Ovary (tissue), 9 donors: Measurements from ENCODE around the gene DGKI. TPM values are rescaled to one million over a fixed set of nuclear protein-coding genes. Genes with fewer than 3 reads are reported as not detected.

Source experiments
- DNase-seq, 5 donors: peaks; one replicate each; pipeline ENCODE4 v3.0.0-alpha.2; 2019 to 2020
- H3K27ac ChIP-seq, 2 donors: fragments of 200-600 bp; one replicate each; pipeline versions ENCODE4 v1.5.1 to v1.8.0; 2019 to 2022
- H3K27me3 ChIP-seq: fragments of 200-600 bp; one replicate; pipeline ENCODE4 v1.8.0; 2022
- H3K36me3 ChIP-seq: fragments of 200-600 bp; sonication (generic); one replicate; pipeline ENCODE4 v1.5.1; 2019
- H3K4me1 ChIP-seq: one replicate; pipeline ENCODE4 v1.8.1; 2013; ENCODE audit warnings: mild to moderate bottlenecking, moderate library complexity; ENCODE audit not compliant: insufficient read depth
- H3K4me3 ChIP-seq: fragments of 200-600 bp; sonication (generic); one replicate; pipeline ENCODE4 v1.5.1; 2017
- H3K9me3 ChIP-seq, 2 donors: fragments of 200-600 bp in 1 of 2; sonication (generic) in 1 of 2; one replicate each; pipeline versions ENCODE4 v1.5.1 to v1.8.1; 2013 to 2019; ENCODE audit warnings: mild to moderate bottlenecking in 1 of 2, moderate library complexity in 1 of 2
- EP300 ChIP-seq: sonication (generic); formaldehyde crosslinking; IDR thresholded peaks from one replicate; pipeline ENCODE4 v1.6.1; 2017; ENCODE audit warnings: antibody characterized with exemption
- POLR2A ChIP-seq: fragments of 450-650 bp; IDR thresholded peaks from one replicate; pipeline ENCODE4 v1.6.1; 2017; ENCODE audit warnings: antibody characterized with exemption, mild to moderate bottlenecking, moderate library complexity
- WGBS, 3 donors: extraction: QIAGEN DNeasy Blood & Tissue Kit in 1 of 3; methylation state at CpG; one replicate each; pipeline versions ENCODE4 v1.1.5 to v1.1.7; 2013 to 2017; 5-methylcytosine and 5-hydroxymethylcytosine counted together
- intact Hi-C, 4 donors: fragments of 100-400 bp; cut with DNase I; formaldehyde crosslinking; loops; one replicate each; pipeline versions ENCODE4 v1.11.0 to v1.15.1; 2022 to 2023
- polyA plus RNA-seq, 2 donors: library from polyadenylated mRNA; stranded (reverse); fragments of 200-250 nt in 1 of 2; fragments of 350-450 nt in 1 of 2; fragmentation: Illumina TruSeq in 1 of 2; extraction: RNeasy Lipid Tissue Mini Kit (QIAGEN cat#74804) in 1 of 2; gene quantifications; one replicate each; pipeline ENCODE4 v1.2.3, GENCODE V29; 2013 to 2014
- total RNA-seq, 7 donors: library from RNA; depleted of rRNA in 2 of 7; stranded (reverse); fragments of >200 nt in 2 of 7; fragmentation: NEBNext Ultra II Directional in 3 of 7; extraction: Animal tissue kit (Norgen Biotek cat#: 25700) in 3 of 7; gene quantifications; one replicate each; pipeline versions ENCODE4 v1.1.0 to v1.2.4, GENCODE V29; 2016 to 2023
- TF ChIP-seq, protein P1 (sequence below), 3 donors: fragments of 450-650 bp in 2 of 3; fragments of 200-600 bp in 1 of 3; IDR thresholded peaks; one replicate each; pipeline versions ENCODE4 v1.5.1 to v1.8.0; 2016 to 2022; ENCODE audit warnings: antibody characterized with exemption in 3 of 3, mild to moderate bottlenecking in 1 of 3
- donor health status: DM: no; HTN: no; CAD: no; lungs with moderate emphysema.
- donor health status: DM: no; HTN: no; CAD: no.
- donor health status: Bipolar disorder and iron deficiency.
- donor health status: DM: yes; HTN: yes; CAD: no.
- donor health status: DM: no; HTN: no; CAD: no.
- donor health status: DM: yes; HTN: yes; CAD: no.

The DGKI gene
- total and polyA plus RNA-seq, 9 donors: 0.10 to 1.3 (median 0.29) TPM

DNA sequence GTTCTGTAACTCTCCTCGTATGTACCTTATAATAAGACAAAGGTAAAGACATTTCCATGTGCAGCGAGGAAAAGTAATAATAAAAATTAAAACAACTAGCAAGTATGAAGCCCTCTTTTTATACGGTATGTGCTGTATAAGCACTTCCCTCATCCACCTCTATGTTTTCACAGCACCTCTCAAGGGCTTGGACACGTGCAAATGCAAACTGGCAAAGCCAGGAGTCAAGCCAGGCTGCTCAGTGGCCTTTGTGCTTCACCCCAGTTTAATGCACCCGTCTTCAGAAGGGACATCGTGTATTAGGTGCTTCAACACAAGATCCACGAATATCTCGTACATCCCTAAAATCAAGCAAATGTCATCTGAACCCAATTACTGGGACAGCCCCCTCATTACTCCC is 1.3 kb upstream of the DGKI start:
- 64 to 79% (median 75%) methylated on average over 8 of the region's 8 CpGs for WGBS, 3 donors
- no peak for TF ChIP-seq EP300
- TF ChIP-seq POLR2A: no peak
- TF ChIP-seq, protein P1, sequence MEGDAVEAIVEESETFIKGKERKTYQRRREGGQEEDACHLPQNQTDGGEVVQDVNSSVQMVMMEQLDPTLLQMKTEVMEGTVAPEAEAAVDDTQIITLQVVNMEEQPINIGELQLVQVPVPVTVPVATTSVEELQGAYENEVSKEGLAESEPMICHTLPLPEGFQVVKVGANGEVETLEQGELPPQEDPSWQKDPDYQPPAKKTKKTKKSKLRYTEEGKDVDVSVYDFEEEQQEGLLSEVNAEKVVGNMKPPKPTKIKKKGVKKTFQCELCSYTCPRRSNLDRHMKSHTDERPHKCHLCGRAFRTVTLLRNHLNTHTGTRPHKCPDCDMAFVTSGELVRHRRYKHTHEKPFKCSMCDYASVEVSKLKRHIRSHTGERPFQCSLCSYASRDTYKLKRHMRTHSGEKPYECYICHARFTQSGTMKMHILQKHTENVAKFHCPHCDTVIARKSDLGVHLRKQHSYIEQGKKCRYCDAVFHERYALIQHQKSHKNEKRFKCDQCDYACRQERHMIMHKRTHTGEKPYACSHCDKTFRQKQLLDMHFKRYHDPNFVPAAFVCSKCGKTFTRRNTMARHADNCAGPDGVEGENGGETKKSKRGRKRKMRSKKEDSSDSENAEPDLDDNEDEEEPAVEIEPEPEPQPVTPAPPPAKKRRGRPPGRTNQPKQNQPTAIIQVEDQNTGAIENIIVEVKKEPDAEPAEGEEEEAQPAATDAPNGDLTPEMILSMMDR (IDR thresholded peaks at IDR 0.05): no peak
- intact Hi-C loops: no loop called here

GRCh38 chr7:137847568-137848050 is 835 bp upstream of the DGKI start:
- DNase-seq: no peak
- intact Hi-C loops: no loop called here
- WGBS, 3 donors: 10 to 25% (median 15%) methylated on average over 18 of the region's 18 CpGs
- Histone ChIP-seq H3K27ac (no peak overlapping the region), H3K4me3 (peak overlapping the region; percentile 30), H3K36me3 (no peaks in the 10 kb centered on the region), H3K9me3 (no peaks in the 10 kb centered on the region), H3K4me1 (peaks cover 6% of the 10 kb centered on the region), H3K27me3 (no peaks in the 10 kb centered on the region)
- TF ChIP-seq POLR2A (no peak), EP300 (no peak)
- TF ChIP-seq, protein P1 (IDR thresholded peaks at IDR 0.05): no peak

More for the DNA sequence above, 1.3 kb upstream of the DGKI start:
- Histone ChIP-seq H3K4me3 (no peak overlapping the region), H3K9me3 (no peaks in the 10 kb centered on the region), H3K4me1 (peaks cover 6% of the 10 kb centered on the region), H3K27me3 (no peaks in the 10 kb centered on the region), H3K36me3 (no peaks in the 10 kb centered on the region), H3K27ac (no peak overlapping the region)
- DNase-seq: no peak

- intact Hi-C loops: no loop called here
- Histone ChIP-seq H3K4me1 (peaks cover 6% of the 10 kb centered on the region), H3K27me3 (no peaks in the 10 kb centered on the region), H3K9me3 (no peaks in the 10 kb centered on the region), H3K4me3 (peak overlapping the region; percentile 14), H3K36me3 (no peaks in the 10 kb centered on the region), H3K27ac (no peak overlapping the region)
- TF ChIP-seq POLR2A: no peak
- no peak for DNase-seq
- 0 to 1% (median 1%) methylated on average over 22 to 47 of the region's 47 CpGs for WGBS, 3 donors
Measured at GRCh38 chr7:137846549-137846826, 286 bp downstream of the DGKI start.

DNA sequence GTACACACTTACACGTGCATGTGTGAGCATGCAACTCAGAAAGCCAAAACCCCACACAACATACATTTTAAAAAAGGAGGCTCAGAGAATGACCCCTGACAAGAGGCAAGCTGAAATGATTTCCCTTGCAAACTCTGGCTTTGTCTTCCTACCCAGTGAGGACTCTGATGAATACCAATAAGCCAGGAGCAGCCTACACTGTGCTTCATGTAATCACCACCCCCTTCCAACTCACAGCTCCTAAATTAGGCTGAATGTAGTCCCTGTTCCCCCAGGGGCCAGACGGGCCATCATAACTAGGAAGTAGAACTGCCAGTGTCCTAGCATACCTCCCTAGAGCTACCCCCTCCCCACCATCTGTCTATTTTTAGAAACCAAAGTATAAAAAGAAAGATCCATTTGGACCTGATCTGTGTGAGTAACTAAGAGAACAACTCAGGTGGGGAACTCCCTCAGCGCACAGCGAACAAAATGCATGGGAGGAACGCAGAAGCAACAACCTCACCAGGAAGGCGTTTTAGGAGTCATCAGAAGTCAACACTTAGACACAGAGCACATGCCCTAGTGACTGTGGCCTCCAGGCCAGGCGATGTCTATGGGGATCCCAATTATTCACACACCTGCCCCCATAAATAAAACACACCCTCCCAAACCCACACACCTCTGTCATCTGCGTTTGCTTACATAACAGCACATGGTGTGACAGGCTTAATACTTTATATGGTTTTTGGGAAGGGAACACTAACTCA is 1.9 kb downstream of the DGKI start:
- TF ChIP-seq, protein P1 (IDR thresholded peaks at IDR 0.05): no peak
- no peak for TF ChIP-seq EP300
- TF ChIP-seq POLR2A: no peak
- peaks cover 6% of the 10 kb centered on the region for H3K4me1 ChIP-seq
- 84 to 86% (median 86%) methylated on average over 8 of the region's 8 CpGs for WGBS, 3 donors
- intact Hi-C loops: no loop called here
- H3K27me3 ChIP-seq: no peaks in the 10 kb centered on the region
- no peak overlapping the region for H3K4me3 ChIP-seq
- H3K27ac ChIP-seq: no peak overlapping the region
- DNase-seq: no peak
- no peaks in the 10 kb centered on the region for H3K36me3 ChIP-seq
- H3K9me3 ChIP-seq: no peaks in the 10 kb centered on the region

DNA sequence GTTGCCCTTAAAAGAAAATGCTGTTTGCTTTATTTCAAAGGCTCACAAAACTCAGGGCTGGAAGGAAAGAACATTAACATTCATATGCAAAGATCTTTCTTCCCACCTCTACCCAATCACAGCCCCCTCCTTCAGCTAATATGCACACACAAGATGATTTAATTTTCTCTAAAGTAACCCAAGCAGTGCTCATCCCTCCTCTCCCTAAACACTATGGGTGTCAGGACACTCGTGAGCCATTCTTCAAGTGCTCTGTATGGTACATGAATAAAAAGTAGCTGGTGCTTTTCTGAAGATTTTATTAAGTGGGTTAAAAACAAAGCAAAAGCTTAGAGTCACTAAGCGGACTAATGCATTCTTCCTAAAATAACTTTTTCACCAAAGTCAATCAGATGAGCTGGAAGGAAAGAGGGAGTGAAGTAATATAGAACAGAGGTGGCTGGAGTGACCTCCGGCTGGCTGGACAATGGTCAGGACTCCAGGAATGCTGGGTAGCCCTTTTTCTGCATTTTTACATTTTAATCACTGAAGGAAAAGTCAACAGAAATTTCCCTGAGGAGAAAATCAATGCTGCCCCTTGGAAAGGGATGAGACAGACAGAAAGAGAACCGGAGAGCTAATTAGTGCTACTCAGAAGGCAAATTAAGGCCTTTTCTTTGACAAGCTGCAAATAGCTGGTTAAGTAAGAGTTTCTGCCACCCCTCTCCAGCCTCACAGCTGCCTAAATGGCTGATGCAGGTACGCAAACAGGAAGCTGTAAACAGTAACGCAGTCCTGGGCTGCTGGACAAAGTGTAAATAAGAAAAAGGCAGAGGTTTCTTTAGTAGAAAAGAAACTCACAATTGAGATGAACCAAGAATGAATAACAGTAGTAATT is 6.6 kb downstream of the DGKI start:
- no peak overlapping the region for H3K27ac ChIP-seq
- intact Hi-C loops: no loop called here
- WGBS, 3 donors: 80 to 87% (median 85%) methylated on average over 6 of the region's 6 CpGs
- TF ChIP-seq POLR2A (no peak), EP300 (no peak)
- TF ChIP-seq, protein P1 (IDR thresholded peaks at IDR 0.05): no peak
- DNase-seq: no peak
- H3K36me3 ChIP-seq: no peaks in the 10 kb centered on the region
- H3K4me1 ChIP-seq: no peaks in the 10 kb centered on the region
- no peak overlapping the region for H3K4me3 ChIP-seq
- no peaks in the 10 kb centered on the region for H3K27me3 ChIP-seq
- no peaks in the 10 kb centered on the region for H3K9me3 ChIP-seq
